H1 (cell line): ENCODE data around the gene MAST2. TPM values are rescaled to one million over a fixed set of nuclear protein-coding genes. Genes with fewer than 3 reads are reported as not detected.

ENCODE experiments used
- FOSL1 ChIP-seq: IDR thresholded peaks from 2 replicates; pipeline ENCODE4 v1.6.1; 2011; ENCODE audit warnings: mild to moderate bottlenecking, low read depth, low read length, moderate library complexity; ENCODE audit not compliant: insufficient read depth
- GTF2F1 ChIP-seq: IDR thresholded peaks from 2 replicates; pipeline ENCODE4 v1.6.1; 2012; ENCODE audit warnings: low read depth, low read length, improper control_type of control experiment, borderline replicate concordance
- HDAC6 ChIP-seq: IDR thresholded peaks from one replicate; pipeline ENCODE4 v1.7.1; 2012; ENCODE audit warnings: low read depth, mild to moderate bottlenecking, inconsistent platforms, low read length, moderate library complexity
- KDM1A ChIP-seq: fragments of 200-600, 300-600 bp; sonication (generic); IDR thresholded peaks from 2 replicates; pipeline ENCODE4 v1.7.1; 2016; ENCODE audit warnings: mild to moderate bottlenecking, low read length, borderline replicate concordance
- NRF1 ChIP-seq: IDR thresholded peaks from 2 replicates; pipeline ENCODE4 v1.6.1; 2011; ENCODE audit warnings: mild to moderate bottlenecking, low read depth, low read length, improper control_type of control experiment
- SIRT6 ChIP-seq: IDR thresholded peaks from one replicate; pipeline ENCODE4 v1.7.1; 2012; ENCODE audit warnings: low read length, inconsistent platforms
- TCF12 ChIP-seq: IDR thresholded peaks from 2 replicates; pipeline ENCODE4 v1.6.1; 2011; ENCODE audit warnings: low read depth, mild to moderate bottlenecking, low read length
- polyA plus RNA-seq, 7 experiments: library from polyadenylated mRNA; depleted of rRNA in 3 of 7; stranded (reverse) in 5 of 7; unstranded in 2 of 7; fragments of >200 nt in 5 of 7; fragments of 200-250 nt in 2 of 7; gene quantifications; 1 replicate in 5 of 7; 2 replicates in 1 of 7; 4 replicates in 1 of 7; pipeline versions ENCODE4 v1.2.1 to v1.2.3, GENCODE V29; 2011 to 2013; ENCODE audit warnings: missing spikeins in 2 of 7, mixed read lengths in 2 of 7
- total RNA-seq: library from RNA; stranded (reverse); fragmentation: NEBNext Ultra II Directional; extraction: Animal tissue kit (Norgen Biotek cat#: 25700); gene quantifications from 2 replicates; pipeline ENCODE4 v1.2.1, GENCODE V29; 2021
- TF ChIP-seq, protein P1 (sequence below), 3 experiments: IDR thresholded peaks; 1 replicate in 2 of 3; 2 replicates in 1 of 3; pipeline versions ENCODE4 v1.5.1 to v1.6.1; 2011; ENCODE audit warnings: low read length in 3 of 3, mild to moderate bottlenecking in 3 of 3, inconsistent platforms in 2 of 3, low read depth in 1 of 3, moderate library complexity in 1 of 3; ENCODE audit not compliant: insufficient read depth in 1 of 3; ENCODE audit errors: control extremely low read depth in 1 of 3
- TF ChIP-seq, protein P2 (sequence below): fragments of 300-600 bp; sonication (generic); IDR thresholded peaks from 2 replicates; pipeline ENCODE4 v1.7.1; 2012; ENCODE audit warnings: low read length, moderate library complexity, mild to moderate bottlenecking, inconsistent platforms; ENCODE audit not compliant: insufficient replicate concordance

MAST2 gene
- total and polyA plus RNA-seq, 2 of the 8 experiments (the other 6 are each of a cell fraction or from before 2014, with no cell fraction given): 20.5 to 35.4 TPM

DNA sequence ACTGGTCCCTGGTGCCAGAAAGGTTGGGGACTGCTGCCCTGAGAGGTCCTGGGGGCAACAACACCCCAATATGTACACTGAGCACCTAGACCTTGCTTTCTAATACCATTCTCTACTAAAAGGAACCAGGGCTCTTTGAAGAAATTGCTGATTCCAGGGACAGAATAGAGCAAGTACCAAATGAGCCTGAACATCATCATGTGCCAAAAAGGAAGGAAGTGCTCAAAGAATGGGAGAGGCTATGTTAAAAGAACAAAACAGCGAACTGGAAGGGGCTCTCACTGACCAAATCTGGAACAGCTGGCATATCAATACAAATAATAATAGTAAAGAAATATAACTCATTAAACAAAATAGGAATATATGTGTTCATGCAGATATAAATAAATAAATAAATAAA is 278.2 kb downstream of the MAST2 start (continued):
- TF ChIP-seq KDM1A (no peak), HDAC6 (no peak), GTF2F1 (no peak), NRF1 (no peak), FOSL1 (no peak), SIRT6 (no peak), TCF12 (no peak)
- TF ChIP-seq, protein P1, sequence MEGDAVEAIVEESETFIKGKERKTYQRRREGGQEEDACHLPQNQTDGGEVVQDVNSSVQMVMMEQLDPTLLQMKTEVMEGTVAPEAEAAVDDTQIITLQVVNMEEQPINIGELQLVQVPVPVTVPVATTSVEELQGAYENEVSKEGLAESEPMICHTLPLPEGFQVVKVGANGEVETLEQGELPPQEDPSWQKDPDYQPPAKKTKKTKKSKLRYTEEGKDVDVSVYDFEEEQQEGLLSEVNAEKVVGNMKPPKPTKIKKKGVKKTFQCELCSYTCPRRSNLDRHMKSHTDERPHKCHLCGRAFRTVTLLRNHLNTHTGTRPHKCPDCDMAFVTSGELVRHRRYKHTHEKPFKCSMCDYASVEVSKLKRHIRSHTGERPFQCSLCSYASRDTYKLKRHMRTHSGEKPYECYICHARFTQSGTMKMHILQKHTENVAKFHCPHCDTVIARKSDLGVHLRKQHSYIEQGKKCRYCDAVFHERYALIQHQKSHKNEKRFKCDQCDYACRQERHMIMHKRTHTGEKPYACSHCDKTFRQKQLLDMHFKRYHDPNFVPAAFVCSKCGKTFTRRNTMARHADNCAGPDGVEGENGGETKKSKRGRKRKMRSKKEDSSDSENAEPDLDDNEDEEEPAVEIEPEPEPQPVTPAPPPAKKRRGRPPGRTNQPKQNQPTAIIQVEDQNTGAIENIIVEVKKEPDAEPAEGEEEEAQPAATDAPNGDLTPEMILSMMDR (IDR thresholded peaks at IDR 0.05; ENCODE audit: control extremely low read depth in 1 of 3, insufficient read depth in 1 of 3, low read depth in 1 of 3, low read length in 3 of 3): no peak
- TF ChIP-seq, protein P2, sequence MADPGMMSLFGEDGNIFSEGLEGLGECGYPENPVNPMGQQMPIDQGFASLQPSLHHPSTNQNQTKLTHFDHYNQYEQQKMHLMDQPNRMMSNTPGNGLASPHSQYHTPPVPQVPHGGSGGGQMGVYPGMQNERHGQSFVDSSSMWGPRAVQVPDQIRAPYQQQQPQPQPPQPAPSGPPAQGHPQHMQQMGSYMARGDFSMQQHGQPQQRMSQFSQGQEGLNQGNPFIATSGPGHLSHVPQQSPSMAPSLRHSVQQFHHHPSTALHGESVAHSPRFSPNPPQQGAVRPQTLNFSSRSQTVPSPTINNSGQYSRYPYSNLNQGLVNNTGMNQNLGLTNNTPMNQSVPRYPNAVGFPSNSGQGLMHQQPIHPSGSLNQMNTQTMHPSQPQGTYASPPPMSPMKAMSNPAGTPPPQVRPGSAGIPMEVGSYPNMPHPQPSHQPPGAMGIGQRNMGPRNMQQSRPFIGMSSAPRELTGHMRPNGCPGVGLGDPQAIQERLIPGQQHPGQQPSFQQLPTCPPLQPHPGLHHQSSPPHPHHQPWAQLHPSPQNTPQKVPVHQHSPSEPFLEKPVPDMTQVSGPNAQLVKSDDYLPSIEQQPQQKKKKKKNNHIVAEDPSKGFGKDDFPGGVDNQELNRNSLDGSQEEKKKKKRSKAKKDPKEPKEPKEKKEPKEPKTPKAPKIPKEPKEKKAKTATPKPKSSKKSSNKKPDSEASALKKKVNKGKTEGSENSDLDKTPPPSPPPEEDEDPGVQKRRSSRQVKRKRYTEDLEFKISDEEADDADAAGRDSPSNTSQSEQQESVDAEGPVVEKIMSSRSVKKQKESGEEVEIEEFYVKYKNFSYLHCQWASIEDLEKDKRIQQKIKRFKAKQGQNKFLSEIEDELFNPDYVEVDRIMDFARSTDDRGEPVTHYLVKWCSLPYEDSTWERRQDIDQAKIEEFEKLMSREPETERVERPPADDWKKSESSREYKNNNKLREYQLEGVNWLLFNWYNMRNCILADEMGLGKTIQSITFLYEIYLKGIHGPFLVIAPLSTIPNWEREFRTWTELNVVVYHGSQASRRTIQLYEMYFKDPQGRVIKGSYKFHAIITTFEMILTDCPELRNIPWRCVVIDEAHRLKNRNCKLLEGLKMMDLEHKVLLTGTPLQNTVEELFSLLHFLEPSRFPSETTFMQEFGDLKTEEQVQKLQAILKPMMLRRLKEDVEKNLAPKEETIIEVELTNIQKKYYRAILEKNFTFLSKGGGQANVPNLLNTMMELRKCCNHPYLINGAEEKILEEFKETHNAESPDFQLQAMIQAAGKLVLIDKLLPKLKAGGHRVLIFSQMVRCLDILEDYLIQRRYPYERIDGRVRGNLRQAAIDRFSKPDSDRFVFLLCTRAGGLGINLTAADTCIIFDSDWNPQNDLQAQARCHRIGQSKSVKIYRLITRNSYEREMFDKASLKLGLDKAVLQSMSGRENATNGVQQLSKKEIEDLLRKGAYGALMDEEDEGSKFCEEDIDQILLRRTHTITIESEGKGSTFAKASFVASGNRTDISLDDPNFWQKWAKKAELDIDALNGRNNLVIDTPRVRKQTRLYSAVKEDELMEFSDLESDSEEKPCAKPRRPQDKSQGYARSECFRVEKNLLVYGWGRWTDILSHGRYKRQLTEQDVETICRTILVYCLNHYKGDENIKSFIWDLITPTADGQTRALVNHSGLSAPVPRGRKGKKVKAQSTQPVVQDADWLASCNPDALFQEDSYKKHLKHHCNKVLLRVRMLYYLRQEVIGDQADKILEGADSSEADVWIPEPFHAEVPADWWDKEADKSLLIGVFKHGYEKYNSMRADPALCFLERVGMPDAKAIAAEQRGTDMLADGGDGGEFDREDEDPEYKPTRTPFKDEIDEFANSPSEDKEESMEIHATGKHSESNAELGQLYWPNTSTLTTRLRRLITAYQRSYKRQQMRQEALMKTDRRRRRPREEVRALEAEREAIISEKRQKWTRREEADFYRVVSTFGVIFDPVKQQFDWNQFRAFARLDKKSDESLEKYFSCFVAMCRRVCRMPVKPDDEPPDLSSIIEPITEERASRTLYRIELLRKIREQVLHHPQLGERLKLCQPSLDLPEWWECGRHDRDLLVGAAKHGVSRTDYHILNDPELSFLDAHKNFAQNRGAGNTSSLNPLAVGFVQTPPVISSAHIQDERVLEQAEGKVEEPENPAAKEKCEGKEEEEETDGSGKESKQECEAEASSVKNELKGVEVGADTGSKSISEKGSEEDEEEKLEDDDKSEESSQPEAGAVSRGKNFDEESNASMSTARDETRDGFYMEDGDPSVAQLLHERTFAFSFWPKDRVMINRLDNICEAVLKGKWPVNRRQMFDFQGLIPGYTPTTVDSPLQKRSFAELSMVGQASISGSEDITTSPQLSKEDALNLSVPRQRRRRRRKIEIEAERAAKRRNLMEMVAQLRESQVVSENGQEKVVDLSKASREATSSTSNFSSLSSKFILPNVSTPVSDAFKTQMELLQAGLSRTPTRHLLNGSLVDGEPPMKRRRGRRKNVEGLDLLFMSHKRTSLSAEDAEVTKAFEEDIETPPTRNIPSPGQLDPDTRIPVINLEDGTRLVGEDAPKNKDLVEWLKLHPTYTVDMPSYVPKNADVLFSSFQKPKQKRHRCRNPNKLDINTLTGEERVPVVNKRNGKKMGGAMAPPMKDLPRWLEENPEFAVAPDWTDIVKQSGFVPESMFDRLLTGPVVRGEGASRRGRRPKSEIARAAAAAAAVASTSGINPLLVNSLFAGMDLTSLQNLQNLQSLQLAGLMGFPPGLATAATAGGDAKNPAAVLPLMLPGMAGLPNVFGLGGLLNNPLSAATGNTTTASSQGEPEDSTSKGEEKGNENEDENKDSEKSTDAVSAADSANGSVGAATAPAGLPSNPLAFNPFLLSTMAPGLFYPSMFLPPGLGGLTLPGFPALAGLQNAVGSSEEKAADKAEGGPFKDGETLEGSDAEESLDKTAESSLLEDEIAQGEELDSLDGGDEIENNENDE: no peak
